GM12864 (cell line): ENCODE data around the gene GSE1.

Experiments
- DNase-seq: peaks from one replicate; pipeline ENCODE4 v3.0.0-alpha.2; 2011; ENCODE audit warnings: low read depth
- H3K4me3 ChIP-seq: 2 replicates; pipeline ENCODE4 v1.5.1; 2011; ENCODE audit warnings: mild to moderate bottlenecking, low read depth, low read length, control low read depth
- TF ChIP-seq, protein P1 (sequence below): IDR thresholded peaks from 2 replicates; pipeline ENCODE4 v1.5.1; 2011; ENCODE audit warnings: low read depth, mild to moderate bottlenecking, moderate library complexity, low read length, control low read depth, inconsistent platforms; ENCODE audit errors: missing control alignments

GSE1 gene

GRCh38 chr16:85608515-85608885 is 4.6 kb upstream of the GSE1 start:
- H3K4me3 ChIP-seq, result no peak overlapping the region
- no peak for DNase-seq
- TF ChIP-seq, protein P1, sequence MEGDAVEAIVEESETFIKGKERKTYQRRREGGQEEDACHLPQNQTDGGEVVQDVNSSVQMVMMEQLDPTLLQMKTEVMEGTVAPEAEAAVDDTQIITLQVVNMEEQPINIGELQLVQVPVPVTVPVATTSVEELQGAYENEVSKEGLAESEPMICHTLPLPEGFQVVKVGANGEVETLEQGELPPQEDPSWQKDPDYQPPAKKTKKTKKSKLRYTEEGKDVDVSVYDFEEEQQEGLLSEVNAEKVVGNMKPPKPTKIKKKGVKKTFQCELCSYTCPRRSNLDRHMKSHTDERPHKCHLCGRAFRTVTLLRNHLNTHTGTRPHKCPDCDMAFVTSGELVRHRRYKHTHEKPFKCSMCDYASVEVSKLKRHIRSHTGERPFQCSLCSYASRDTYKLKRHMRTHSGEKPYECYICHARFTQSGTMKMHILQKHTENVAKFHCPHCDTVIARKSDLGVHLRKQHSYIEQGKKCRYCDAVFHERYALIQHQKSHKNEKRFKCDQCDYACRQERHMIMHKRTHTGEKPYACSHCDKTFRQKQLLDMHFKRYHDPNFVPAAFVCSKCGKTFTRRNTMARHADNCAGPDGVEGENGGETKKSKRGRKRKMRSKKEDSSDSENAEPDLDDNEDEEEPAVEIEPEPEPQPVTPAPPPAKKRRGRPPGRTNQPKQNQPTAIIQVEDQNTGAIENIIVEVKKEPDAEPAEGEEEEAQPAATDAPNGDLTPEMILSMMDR, result no peak

GRCh38 chr16:85608887-85609286 is 4.2 kb upstream of the GSE1 start:
- TF ChIP-seq, protein P1, result no peak
- no peak for DNase-seq
- H3K4me3 ChIP-seq, result no peak overlapping the region

DNA sequence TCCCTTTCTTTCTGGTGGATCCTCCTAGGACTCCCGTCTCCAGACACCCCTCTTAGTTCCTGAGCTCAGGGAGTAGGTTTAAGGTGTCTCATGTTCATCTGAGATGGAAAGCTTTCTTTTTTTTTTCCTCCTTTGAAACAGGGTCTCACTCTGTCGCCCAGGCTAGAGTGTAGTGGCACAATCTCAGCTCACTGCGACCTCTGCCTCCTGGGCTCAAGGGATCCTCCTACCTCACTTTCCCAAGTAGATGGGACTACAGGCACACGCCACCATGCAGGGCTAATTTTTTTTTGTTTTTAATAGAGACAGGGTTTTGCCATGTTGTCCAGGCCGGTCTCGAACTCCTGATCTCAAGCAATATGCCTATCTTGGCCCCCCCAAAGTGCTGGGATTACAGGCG is 3.6 kb upstream of the GSE1 start:
- DNase-seq, result no peak
- no peak overlapping the region for H3K4me3 ChIP-seq
- TF ChIP-seq, protein P1, result no peak

- no peak for DNase-seq
- TF ChIP-seq, protein P1, result no peak
- H3K4me3 ChIP-seq, result no peak overlapping the region
Measured at GRCh38 chr16:85610059-85610445, 3.1 kb upstream of the GSE1 start.

- DNase-seq, result peak; percentile 42
- TF ChIP-seq, protein P1, result peak; percentile 93
- H3K4me3 ChIP-seq, result peak overlapping the region; percentile 67
Measured at GRCh38 chr16:85610446-85611193, 2.5 kb upstream of the GSE1 start.

GRCh38 chr16:85611194-85611443 is 2.0 kb upstream of the GSE1 start:
- peak overlapping the region; percentile 67 for H3K4me3 ChIP-seq
- TF ChIP-seq, protein P1, result no peak
- no peak for DNase-seq

DNA sequence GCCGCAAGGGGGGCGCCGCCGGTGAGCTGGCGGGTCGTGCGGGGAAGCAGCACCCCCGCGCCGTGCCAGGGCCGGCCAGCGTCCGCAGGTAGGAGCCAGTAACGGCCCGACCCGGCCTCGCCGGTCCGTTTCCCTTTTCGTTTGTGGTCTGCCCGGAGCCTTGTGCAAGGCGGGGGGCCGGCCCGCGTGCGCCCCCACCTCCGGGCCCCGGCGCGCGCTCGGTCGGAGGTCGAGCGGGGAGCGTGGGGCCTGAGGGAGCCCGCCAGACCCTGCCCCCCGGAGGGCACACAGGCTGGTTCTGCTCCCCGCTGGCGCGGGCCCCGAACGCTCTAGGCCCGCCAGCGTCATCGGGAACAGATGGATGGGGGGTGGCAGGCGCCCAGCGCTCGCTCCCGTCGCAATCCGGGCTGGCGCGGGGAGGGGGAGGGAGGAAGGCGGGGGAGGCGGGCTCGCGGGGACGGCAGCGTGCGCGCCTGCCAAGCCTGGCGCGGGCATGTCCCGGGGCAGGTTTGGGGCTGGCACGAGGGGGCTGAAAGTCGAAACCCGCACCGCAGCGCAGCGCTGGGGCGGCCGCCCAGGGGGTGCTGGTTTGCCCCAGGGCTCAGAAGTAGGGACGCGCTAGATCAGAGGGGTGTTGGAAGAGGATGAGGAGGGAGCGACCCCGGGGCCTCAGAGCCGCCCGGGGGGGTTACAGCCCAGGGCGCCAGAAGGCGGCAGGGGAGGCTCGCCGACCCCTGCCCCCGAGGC is 1.5 kb upstream of the GSE1 start:
- no peak for DNase-seq
- H3K4me3 ChIP-seq, result peak overlapping the region; percentile 67
- TF ChIP-seq, protein P1, result no peak
